GM12872 (cell line): ENCODE measurements around the gene DYDC1.

Experiments
- TF ChIP-seq, protein P1 (sequence below): IDR thresholded peaks from 3 replicates; pipeline ENCODE4 v1.5.1; 2011; ENCODE audit warnings: low read depth, mild to moderate bottlenecking, low read length, moderate library complexity; ENCODE audit not compliant: insufficient read depth

Gene DYDC1

GRCh38 chr10:80321183-80321582 is 35.4 kb downstream of the DYDC1 start:
- TF ChIP-seq, protein P1, sequence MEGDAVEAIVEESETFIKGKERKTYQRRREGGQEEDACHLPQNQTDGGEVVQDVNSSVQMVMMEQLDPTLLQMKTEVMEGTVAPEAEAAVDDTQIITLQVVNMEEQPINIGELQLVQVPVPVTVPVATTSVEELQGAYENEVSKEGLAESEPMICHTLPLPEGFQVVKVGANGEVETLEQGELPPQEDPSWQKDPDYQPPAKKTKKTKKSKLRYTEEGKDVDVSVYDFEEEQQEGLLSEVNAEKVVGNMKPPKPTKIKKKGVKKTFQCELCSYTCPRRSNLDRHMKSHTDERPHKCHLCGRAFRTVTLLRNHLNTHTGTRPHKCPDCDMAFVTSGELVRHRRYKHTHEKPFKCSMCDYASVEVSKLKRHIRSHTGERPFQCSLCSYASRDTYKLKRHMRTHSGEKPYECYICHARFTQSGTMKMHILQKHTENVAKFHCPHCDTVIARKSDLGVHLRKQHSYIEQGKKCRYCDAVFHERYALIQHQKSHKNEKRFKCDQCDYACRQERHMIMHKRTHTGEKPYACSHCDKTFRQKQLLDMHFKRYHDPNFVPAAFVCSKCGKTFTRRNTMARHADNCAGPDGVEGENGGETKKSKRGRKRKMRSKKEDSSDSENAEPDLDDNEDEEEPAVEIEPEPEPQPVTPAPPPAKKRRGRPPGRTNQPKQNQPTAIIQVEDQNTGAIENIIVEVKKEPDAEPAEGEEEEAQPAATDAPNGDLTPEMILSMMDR, result no peak

GRCh38 chr10:80320377-80320776 is 36.2 kb downstream of the DYDC1 start:
- TF ChIP-seq, protein P1, result no peak

DNA sequence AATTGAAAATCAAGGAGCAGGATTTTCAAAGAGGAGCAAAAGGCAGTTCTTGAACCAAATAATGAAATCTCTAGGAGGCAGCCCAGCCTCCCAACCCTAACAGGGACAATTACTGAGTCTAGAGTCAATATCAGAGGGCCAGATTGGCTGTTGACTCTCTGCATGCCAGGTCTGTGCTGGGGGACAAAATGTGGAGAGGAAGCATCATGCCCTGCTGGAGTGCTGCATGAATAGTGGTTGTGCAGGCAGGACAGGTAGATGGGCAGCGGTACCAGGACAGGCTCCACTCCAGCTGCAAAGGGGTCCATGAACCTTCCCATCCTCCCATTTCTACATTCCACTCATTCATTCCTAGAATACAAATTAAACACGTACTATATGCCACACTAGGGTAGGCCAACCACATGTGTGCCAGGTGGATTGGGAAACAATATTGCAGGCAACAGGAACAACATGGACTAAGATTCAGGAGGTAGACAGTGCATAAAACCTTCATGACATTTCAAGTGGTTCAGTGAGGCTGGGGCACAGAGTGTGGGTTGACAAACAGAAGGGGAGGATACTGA is 36.7 kb downstream of the DYDC1 start:
- TF ChIP-seq, protein P1, result no peak

DNA sequence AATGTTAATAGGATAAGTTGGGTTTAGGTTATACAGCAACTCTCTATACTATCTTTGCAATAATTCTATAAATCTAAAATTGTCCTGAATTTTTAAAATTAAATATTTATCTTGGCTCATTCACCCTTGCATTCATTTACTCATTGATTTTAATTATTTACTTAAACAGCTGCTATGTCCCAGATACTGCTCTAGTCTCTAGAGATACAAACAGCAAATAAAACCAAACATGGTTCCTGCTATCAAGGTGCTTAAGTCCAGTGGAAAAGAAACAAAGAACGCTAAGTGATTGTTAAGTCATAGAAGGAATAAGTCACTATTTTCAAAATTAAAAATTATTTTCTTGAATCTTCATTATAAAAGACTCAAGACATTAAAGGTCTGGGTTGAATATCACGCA is 37.2 kb downstream of the DYDC1 start:
- TF ChIP-seq, protein P1, result no peak

DNA sequence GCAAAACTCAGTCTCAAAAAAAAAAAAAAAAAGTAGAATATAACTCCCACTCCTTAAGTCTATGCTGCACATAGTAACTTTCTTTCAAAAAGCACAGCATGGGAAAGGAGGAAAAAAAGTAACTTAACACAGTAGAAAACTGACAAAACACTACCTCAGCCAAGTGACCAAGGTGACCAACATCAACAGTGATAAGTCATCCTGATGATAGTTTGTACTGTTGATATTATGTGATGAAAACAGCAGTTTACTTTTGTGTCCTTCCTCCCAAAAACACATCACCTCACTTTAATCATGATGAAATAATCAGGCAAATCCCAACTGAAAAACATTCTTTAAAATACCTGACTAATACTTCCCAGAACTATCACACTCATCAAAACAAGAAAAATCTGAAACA is 37.8 kb downstream of the DYDC1 start:
- TF ChIP-seq, protein P1, result no peak

- TF ChIP-seq, protein P1, result no peak
These were observed 41.2 kb downstream of the DYDC1 start for GRCh38 chr10:80315391-80315790.

DNA sequence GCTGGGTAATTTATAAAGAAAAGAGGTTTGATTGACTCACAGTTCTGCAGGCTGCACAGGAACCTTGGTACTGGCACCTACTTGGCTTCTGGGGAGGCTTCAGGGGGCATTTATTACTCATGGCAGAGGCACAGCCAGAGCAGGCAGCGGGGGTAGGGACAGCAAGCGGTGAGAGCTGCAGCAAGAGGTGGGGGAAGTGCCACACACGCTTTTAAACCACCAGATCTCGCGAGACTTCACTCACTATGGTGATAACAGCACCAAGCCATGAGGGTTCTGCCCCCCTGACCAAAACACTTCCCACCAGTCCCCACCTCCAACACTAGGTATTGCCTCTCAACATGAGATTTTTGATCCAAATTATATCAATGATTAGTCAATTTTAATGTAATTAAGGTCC is 43.0 kb downstream of the DYDC1 start:
- TF ChIP-seq, protein P1, result no peak
